ENCODE measurements around the gene IMPDH2. TPM values are rescaled to one million over a fixed set of nuclear protein-coding genes. Genes with fewer than 3 reads are reported as not detected.

IMPDH2 gene
- total and polyA plus RNA-seq, 10 of the 15 experiments (the other 5 are each of a cell fraction or from before 2014, with no cell fraction given), result 190 to 424 (median 345) TPM

- BruUV-seq (replicated peaks), result no TSS peak
- FAIRE-seq (no peak), DNase-seq (ENCODE audit: low read depth, low spot score) (no peak), ATAC-seq (peak; percentile 1; the same call in 1 of the 3 replicates)
- WGBS (ENCODE audit: insufficient coverage, insufficient replicate concordance, low lambda C conversion rate, missing lambda C conversion rate), result 49% methylated on average over 13 of the region's 13 CpGs
- CTCF ChIA-PET, result interaction anchor here (0.9 to 3.0 kb wide), 5 partner anchors 8 to 37 kb away, joined by 3 to 15 read pairs (median 3); partner anchors contain the start of gene WDR6
- TF ChIP-seq SIN3A (IDR thresholded peaks at IDR 0.05; ENCODE audit: low read depth, low read length) (no peak), TCF3 (IDR thresholded peaks at IDR 0.05; ENCODE audit: borderline replicate concordance, insufficient read depth, low read depth, low read length) (0 out of 2 replicates have a peak, but pooled peaks have one; percentile 41), BCL11A (IDR thresholded peaks at IDR 0.05; ENCODE audit: low read depth, low read length) (0 out of 2 replicates have a peak, but pooled peaks have one; percentile 10), CHD2 (IDR thresholded peaks at IDR 0.05; ENCODE audit: borderline replicate concordance, low read depth, low read length) (0 out of 2 replicates have a peak, but pooled peaks have one; percentile 20), SMAD5 (IDR thresholded peaks at IDR 0.05; ENCODE audit: low read depth) (no peak), MEF2B (IDR thresholded peaks at IDR 0.05; ENCODE audit: partially characterized antibody, poor library complexity, severe bottlenecking) (peak; percentile 84), POLR2AphosphoS5 (IDR thresholded peaks at IDR 0.05; ENCODE audit: low read length) (peak; percentile 75), POU2F2 (IDR thresholded peaks at IDR 0.05; ENCODE audit: borderline replicate concordance, low read depth, low read length) (peak; percentile 18; the same call in 1 of the 3 replicates), NR2F1 (conservative IDR thresholded peaks at IDR 0.05) (peak; percentile 45; the same call in 1 of the 2 replicates), POLR2AphosphoS2 (IDR thresholded peaks at IDR 0.05; ENCODE audit: low read depth, low read length) (peak; percentile 85), ZNF687 (IDR thresholded peaks at IDR 0.05) (0 out of 2 replicates have a peak, but pooled peaks have one; percentile 20), POLR2A (IDR thresholded peaks at IDR 0.05; ENCODE audit: low read depth, low read length) (no peak), TCF12 (IDR thresholded peaks at IDR 0.05; ENCODE audit: low read depth, low read length) (0 out of 2 replicates have a peak, but pooled peaks have one; percentile 64), SP1 (IDR thresholded peaks at IDR 0.05; ENCODE audit: low read depth, low read length) (no peak), BHLHE40 (IDR thresholded peaks at IDR 0.05; ENCODE audit: borderline replicate concordance in 1 of 2, low read depth in 2 of 2, low read length in 1 of 2) (peak; percentile 96), HDAC2 (IDR thresholded peaks at IDR 0.05) (no peak), CBX3 (IDR thresholded peaks at IDR 0.05; ENCODE audit: borderline replicate concordance, low read depth) (no peak)
- no peaks in the 10 kb centered on the region for H3K9me3 ChIP-seq (replicated peaks; ENCODE audit: control insufficient read depth, insufficient read depth, low read length)
- intact Hi-C loops (cut with micrococcal nuclease; ENCODE audit: unreplicated experiment), result loop anchor here (10.0 kb wide), 2 partner anchors 320 to 650 kb away; partner anchors contain the start of genes APEH and USP4
- H3K79me2 ChIP-seq (ENCODE audit: control insufficient read depth, insufficient read depth, low read length), result peaks cover 59% of the 10 kb centered on the region
- H3K9ac ChIP-seq (ENCODE audit: control insufficient read depth, insufficient read depth, low read length), result no peak overlapping the region
- H3K27ac ChIP-seq (ENCODE audit: control insufficient read depth, insufficient read depth), result no peak overlapping the region
- POLR2A ChIA-PET, result interaction anchor here (0.9 to 1.9 kb wide), 5 partner anchors 18 to 96 kb away, joined by 3 to 6 read pairs (median 4); partner anchors contain the start of genes P4HTM and WDR6
- no peak overlapping the region for H2AFZ ChIP-seq (ENCODE audit: control insufficient read depth, low read depth, low read length)
- no peaks in the 10 kb centered on the region for H4K20me1 ChIP-seq (ENCODE audit: control insufficient read depth, insufficient read depth)
- in situ Hi-C loops (cut with MboI), result no loop called here
- SMC1A ChIA-PET (ENCODE audit: uncharacterized antibody, unreplicated experiment), result interaction anchor here (6.1 kb wide), 1 partner anchor 36 kb away, joined by 31 read pairs; the partner anchor contains the start of gene P4HTM
- peaks cover 16% of the 10 kb centered on the region for H3K4me1 ChIP-seq (ENCODE audit: control insufficient read depth, insufficient read depth, low read length)
- RAD21 ChIA-PET (ENCODE audit: unreplicated experiment), result no interaction called here
- H3K27me3 ChIP-seq (replicated peaks in 1 of 2; ENCODE audit: control insufficient read depth in 2 of 2, insufficient read depth in 2 of 2, low read length in 1 of 2), result no peaks in the 10 kb centered on the region
- 0 out of 2 replicates have a peak overlapping the region, but pooled peaks have one; percentile 4 for H3K4me2 ChIP-seq (ENCODE audit: control insufficient read depth, insufficient read depth)
- no peak overlapping the region for H3K4me3 ChIP-seq
- peaks cover 19 to 23% of the 10 kb centered on the region in 2 experiments for H3K36me3 ChIP-seq (ENCODE audit: control insufficient read depth in 2 of 2, insufficient read depth in 2 of 2, low read length in 1 of 2)
Measured at GRCh38 chr3:49025005-49025792, 4.0 kb downstream of the IMPDH2 start.

Data from GM12878 (cell line).